AG09309 (cell line): ENCODE measurements around the gene CHSY3.

ENCODE experiments used
- DNase-seq: peaks from one replicate; pipeline ENCODE4 v3.0.0-alpha.2; 2010; ENCODE audit warnings: low read depth
- H3K4me3 ChIP-seq: 2 replicates; pipeline ENCODE4 v1.5.1; 2011; ENCODE audit warnings: mild to moderate bottlenecking, low read depth, low read length, moderate library complexity; ENCODE audit not compliant: control insufficient read depth
- CTCF ChIP-seq: IDR thresholded peaks from 2 replicates; pipeline ENCODE4 v1.5.1; 2011; ENCODE audit warnings: mild to moderate bottlenecking, low read depth, low read length, inconsistent platforms; ENCODE audit not compliant: insufficient read depth, control insufficient read depth; ENCODE audit errors: missing control alignments

The CHSY3 gene

GRCh38 chr5:129902816-129903215 is 1.4 kb upstream of the CHSY3 start:
- no peak for DNase-seq
- no peak for TF ChIP-seq CTCF
- H3K4me3 ChIP-seq: no peak overlapping the region

GRCh38 chr5:129903466-129904101 is 681 bp upstream of the CHSY3 start:
- H3K4me3 ChIP-seq: peak overlapping the region; percentile 81
- no peak for TF ChIP-seq CTCF

GRCh38 chr5:129904667-129905472 is 605 bp downstream of the CHSY3 start:
- peak overlapping the region; percentile 81 for H3K4me3 ChIP-seq
- no peak for TF ChIP-seq CTCF
- no peak for DNase-seq

More at GRCh38 chr5:129903466-129904101, 681 bp upstream of the CHSY3 start:
- DNase-seq: no peak

- no peak for TF ChIP-seq CTCF
These were observed 1.4 kb downstream of the CHSY3 start for GRCh38 chr5:129905473-129906176.

GRCh38 chr5:129906177-129906887 is 2.1 kb downstream of the CHSY3 start:
- peak; percentile 49 for TF ChIP-seq CTCF
- peak overlapping the region; percentile 81 for H3K4me3 ChIP-seq
- DNase-seq: no peak

More at GRCh38 chr5:129905473-129906176, 1.4 kb downstream of the CHSY3 start:
- no peak for DNase-seq
- H3K4me3 ChIP-seq: peak overlapping the region; percentile 81

GRCh38 chr5:129909225-129909624 is 5.0 kb downstream of the CHSY3 start:
- DNase-seq: no peak
- no peak overlapping the region for H3K4me3 ChIP-seq
- no peak for TF ChIP-seq CTCF
